Activated gamma-delta T cell treated with anti-CD3 and anti-CD28 coated beads, Interleukin-2, amount 50 U/mL, for 16 hours (primary cell): ENCODE measurements around the gene PRDM11.
"Not testable (repeated sequence)": the region's sequence is repeated elsewhere in the genome, so short reads cannot be mapped to it uniquely, and the experiment has no call there.

Experiments
- DNase-seq: peaks from one replicate; pipeline ENCODE4 v3.0.0-alpha.2; 2020; ENCODE audit warnings: low read depth

PRDM11 gene

GRCh38 chr11:45146072-45147016, at the start of gene PRDM11:
PRDM11 (plus strand) TSS chr11:45146639; CDS start chr11:45181767, 35,128 bp downstream.
- DNase-seq, result peak; percentile 46

GRCh38 chr11:45097721-45098493, 48.5 kb upstream of the PRDM11 start:
- no peak for DNase-seq

DNA sequence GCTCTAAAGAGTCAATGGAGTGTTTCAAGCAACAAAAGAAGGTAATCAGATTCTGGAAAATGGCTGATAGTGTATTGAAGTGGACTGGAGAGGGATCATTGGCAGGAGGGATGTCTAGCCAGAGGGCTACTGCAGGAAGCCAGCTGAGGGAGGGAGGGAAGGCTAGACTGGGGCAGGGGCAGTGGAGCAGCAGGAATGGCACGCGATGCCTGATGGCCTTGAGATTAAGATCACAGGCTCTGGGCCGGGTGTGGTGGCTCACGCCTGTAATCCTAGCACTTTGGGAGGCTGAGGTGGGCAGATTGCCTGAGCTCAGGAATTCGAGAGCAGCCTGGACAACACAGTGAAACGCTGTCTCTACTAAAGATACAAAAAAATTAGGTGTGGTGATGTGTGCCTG, 47.5 kb upstream of the PRDM11 start:
- no peak for DNase-seq

DNA sequence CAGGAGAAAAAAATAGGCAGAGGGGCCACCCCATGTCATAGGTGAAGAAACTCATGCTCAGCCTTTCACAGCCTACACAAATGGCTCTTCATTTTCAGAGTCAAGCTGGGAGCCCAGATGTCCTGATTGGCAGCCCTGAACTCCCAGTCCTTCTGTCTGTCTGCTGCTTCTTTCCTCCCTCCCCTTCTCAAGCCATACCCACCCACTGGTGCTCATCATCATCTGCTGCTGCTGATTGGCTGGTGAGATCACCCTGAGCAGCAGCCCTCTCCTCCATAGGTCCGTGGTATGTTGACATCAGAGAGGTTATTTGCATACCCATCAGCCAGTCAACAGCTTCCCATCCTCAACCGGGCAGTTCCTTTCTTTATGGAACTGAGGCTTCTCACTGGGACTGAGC, 46.1 kb upstream of the PRDM11 start:
- DNase-seq, result no peak

DNA sequence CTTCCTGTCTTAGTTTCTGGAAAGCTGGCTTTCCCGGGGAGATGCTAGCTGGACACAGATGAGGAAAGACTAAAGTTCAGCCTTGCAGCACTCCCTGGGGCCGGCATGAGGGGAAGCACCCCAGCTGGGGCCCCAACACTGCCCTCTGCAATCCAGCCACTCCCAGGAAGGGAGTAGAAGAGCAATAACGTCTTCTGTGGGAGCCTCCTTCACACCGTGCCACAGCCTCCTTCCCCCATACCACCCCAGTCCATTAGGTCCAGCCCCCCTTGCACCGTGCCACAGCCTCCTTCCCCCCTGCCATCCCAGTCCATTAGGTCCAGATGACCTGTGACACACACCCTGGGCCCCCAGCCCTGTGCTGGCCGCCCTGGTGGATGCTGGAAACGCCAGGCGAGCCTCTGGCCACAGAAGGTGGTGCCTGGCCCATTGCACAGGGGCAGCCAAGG, 44.1 kb upstream of the PRDM11 start:
- no peak for DNase-seq

DNA sequence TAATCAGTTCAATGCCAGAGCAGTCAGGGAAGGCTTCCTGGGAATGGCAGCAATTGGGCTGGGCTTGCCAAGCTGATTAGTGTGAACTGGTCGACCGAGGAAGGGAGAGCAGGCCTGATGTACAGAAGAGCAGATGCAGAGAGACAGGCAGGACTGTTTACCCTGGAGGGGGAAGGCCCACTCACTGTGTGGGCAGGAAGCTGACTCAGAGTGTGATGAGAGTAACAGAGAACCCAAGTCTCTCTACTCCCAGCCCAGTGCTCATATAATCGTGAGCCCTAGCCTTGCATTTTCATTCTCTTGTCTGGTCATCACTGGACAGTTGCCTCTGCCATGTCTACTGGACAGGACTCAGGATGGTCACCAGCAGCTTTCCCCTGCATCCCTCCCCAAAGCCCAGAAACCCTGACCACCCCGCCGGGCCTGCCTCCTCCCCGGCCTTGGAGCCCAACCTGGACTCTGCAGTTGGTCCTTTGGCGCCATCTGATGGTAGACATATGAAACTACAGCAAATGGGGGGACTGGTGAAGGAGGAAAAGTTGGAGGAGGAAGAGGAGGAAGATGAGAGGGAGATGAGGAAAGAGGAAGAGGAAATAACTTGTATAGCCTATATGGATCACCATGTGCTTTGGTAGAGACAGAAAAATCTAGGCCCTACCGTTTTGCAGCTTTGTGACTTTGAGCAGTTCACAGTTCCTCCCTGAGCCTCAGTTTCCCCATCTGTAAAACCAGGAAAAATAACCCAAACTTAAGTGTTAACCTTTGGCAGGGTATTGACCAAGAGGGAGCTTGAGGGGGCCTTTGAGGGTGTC, 43.4 kb upstream of the PRDM11 start:
- peak; percentile 52 for DNase-seq

GRCh38 chr11:45104006-45104789, 42.2 kb upstream of the PRDM11 start:
- no peak for DNase-seq

GRCh38 chr11:45104790-45105084, 41.7 kb upstream of the PRDM11 start:
- DNase-seq, result no peak

DNA sequence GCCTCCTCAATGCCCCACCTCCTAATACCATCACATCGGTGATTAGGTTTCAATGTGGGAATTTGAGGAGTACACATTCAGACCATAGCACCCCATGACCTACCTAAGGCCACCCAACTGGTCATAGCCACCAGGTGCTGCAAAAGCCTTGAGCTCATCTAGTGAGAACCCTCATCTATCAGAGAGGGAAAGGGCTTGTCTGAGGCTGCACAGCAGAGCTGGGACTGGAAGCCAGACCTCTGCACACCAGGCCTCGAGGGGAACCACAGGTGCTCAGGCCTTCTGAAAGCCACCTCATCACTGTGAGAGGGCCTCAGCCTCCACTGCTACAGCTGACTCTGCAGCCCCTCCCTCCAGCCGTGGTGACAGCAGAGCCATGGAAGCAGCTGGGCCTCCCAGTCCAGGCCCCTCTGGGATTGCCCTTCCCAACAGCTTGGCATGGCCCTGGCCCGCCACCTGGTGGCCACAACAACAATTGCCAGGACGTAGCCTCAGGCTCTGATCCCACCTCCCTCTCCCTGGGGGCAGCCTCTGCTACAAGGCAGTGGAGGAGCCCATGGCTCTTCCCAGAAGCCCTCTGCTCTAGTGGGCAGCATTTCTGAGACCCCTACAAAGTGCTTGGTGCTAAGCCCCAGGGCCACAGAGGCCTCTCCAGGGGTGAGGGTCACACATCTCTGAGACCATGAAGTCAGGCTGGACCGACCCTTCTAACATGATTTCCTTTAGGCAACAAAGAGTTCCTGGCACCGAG, 41.0 kb upstream of the PRDM11 start:
- DNase-seq, result peak; percentile 43

- no peak for DNase-seq
Observed at GRCh38 chr11:45105984-45106375, 40.5 kb upstream of the PRDM11 start.

GRCh38 chr11:45106440-45106839, 40.0 kb upstream of the PRDM11 start:
- DNase-seq, result no peak

- no peak for DNase-seq
Observed at GRCh38 chr11:45107029-45107428, 39.4 kb upstream of the PRDM11 start.

DNA sequence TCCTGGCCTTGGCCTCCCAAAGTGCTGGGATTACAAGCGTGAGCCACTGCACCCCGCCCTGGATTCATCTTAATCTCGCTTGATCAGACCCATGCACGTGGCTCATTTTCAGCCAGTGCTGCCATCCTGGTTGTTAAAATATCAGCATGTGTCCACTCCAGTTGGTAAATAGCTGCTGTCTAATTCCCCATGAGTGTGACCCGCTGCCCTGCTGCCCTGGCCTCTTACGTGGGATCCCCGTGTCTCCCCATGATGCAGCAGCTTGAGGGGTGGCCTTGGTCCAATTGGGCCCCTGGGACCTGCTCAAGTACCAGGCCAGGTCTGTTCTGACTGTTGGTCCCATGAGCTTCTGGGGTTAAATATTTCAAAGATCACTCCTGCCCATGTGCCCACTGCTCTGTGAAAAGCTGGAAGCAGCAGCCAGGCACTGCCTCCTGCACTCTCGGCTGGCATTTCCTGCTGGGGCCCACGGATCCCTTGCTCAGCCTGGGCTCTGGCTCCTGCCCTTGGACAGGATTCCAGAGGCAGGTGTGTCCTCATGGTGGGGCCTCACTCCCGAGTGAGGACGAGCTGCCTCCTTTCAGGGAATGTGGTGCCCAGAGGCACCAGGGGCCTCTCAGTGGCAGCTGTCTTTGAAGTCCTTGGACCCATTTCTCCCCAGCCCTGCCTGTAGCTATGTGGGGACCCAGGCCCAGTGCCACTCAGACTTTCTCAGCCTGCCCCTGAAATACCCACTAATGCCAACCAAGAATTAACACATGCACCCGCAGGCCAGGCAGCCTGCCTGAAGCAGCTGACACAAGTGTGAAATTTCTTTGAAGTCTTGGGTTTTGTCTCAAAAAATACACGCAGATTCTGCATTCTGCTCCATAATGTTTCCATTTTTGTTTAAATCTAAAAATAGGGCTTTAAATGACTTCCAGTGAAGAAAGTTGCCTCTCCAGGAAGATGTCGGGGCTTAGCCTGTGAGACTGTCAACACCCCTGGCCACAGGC, 38.1 kb upstream of the PRDM11 start:
- no peak for DNase-seq

GRCh38 chr11:45109400-45109799, 37.0 kb upstream of the PRDM11 start:
- no peak for DNase-seq

- peak; percentile 27 for DNase-seq
Observed at GRCh38 chr11:45110562-45110961, 35.9 kb upstream of the PRDM11 start.

- no peak for DNase-seq
Observed at GRCh38 chr11:45113807-45114206, 32.6 kb upstream of the PRDM11 start.

DNA sequence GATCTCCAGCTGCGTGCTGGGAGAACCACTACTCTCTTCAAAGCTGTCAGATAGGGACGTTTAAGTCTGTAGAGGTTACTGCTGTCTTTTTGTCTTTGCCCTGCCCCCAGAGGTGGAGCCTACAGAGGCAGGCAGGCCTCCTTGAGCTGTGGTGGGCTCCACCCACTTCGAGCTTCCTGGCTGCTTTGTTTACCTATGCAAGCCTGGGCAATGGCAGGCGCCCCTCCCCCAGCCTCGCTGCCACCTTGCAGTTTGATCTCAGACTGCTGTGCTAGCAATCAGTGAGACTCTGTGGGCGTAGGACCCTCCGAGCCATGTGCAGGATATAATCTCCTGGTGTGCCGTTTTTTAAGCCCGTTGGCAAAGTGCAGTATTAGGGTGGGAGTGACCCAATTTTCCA, 18.6 kb upstream of the PRDM11 start:
- DNase-seq, result not testable (repeated sequence)

DNA sequence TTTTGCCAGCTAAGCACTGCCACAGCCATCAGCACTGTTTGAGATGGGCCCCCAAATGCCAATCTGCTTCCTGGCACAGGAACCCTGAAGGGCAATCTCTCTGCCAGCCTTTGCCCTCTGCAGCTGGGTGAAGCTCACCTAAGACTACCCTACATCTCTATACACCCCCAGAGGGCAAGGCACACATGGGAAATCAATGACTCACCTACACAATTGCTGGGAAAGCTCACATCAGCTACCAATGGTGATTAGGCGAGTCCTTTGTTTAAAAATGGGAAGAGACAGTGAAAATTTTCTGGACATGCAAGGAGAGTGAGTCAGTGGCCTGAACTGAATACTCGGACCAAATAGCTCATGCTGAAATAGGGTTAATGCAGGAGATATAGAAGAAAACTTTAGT, 12.6 kb upstream of the PRDM11 start:
- DNase-seq, result no peak

DNA sequence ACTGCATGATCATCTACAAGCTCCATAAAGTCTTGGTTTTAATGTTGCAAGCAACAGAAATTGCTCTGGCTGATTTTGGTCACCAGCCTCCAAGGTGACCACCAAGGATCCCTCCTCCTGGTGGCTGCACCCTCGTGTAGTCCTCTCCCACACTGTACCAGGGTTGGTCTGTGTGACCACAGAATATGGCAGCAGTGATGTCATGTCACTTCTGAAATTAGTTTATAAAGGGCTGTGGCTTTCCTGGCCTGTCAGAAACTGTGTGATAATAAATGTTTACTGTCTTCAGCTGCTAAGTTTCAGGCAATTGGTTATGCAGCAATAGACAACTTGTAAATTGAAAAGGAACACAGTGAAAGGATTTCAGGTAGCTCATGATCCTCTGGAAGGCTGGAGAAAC, 5.3 kb upstream of the PRDM11 start:
- DNase-seq, result no peak

DNA sequence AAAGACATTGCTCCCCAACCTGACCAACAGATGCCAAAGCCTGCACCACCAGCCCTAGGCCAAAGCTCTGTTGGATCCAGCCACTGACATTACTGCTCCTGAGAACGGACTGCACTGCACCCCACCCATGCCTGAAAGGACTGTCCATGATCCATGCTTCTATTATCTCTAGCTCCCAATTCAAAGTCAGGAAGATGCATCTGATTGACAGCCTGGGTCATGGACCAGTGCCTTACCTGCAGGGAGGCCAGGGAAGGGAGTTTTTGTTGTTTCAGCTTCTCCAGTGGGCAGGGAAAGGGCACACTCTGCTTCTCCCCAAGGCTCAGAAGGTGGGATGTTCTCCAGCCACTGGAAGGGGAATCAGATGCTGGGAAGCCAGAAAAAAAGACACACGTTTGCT, 4.8 kb upstream of the PRDM11 start:
- no peak for DNase-seq
